ENCODE results near the gene ADRA2C.

ADRA2C gene

GRCh38 chr4:3816983-3817960 lies 51.1 kb downstream of the ADRA2C start:
- no peak for DNase-seq
